Adrenal gland (tissue), 5 donors: ENCODE data around the gene GTPBP1.

Experiments used
- CTCF ChIP-seq, 6 experiments: fragments of 450-650 bp in 4 of 6; fragments of 200-600 bp in 2 of 6; sonication (generic) in 1 of 6; IDR thresholded peaks; 1 replicate in 5 of 6; 2 replicates in 1 of 6; pipeline versions ENCODE4 v1.5.1 to v1.8.0; 2016 to 2021; ENCODE audit warnings: antibody characterized with exemption in 6 of 6, mild to moderate bottlenecking in 2 of 6, moderate library complexity in 1 of 6
- POLR2A ChIP-seq, 2 donors: fragments of 450-650 bp; IDR thresholded peaks; one replicate each; pipeline ENCODE4 v1.6.1; 2017; ENCODE audit warnings: antibody characterized with exemption in 2 of 2, mild to moderate bottlenecking in 2 of 2, moderate library complexity in 1 of 2
- donor health status: DM: no; HTN: no; CAD: no.

DNA sequence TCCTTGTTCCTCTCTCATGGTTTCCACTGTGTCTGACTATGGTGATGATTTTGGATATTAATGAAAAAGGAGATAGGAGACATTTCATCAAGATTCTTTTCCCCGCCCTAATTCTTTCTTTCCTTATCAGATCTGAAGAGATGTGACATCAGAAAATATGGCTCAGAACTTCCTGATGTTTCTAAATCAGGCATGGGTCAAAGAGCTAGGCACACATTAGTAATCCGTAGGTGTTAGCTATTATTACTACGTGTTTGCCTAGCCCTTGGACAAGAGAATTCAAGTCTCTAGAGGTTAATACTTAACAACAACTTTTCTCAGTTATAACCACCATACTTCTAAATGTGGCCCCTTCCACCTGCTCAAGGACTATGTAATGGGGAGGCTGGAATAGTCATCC, 10.8 kb upstream of the GTPBP1 start:
- TF ChIP-seq CTCF (IDR thresholded peaks at IDR 0.05) (no peak), POLR2A (IDR thresholded peaks at IDR 0.05) (no peak)
